HEK293 (cell line): ENCODE measurements around the gene LIMA1.

ENCODE experiments used
- CTCF ChIP-seq: fragments of 450-650 bp; formaldehyde crosslinking; IDR thresholded peaks from 2 replicates; pipeline ENCODE4 v1.5.1; 2016; ENCODE audit warnings: missing biosample characterization, missing genetic modification characterization
- KLF16 ChIP-seq: fragments of 450-650 bp; formaldehyde crosslinking; IDR thresholded peaks from 2 replicates; pipeline ENCODE4 v1.5.1; 2017; ENCODE audit warnings: missing biosample characterization, missing genetic modification characterization
- REST ChIP-seq: fragments of 450-650 bp; formaldehyde crosslinking; IDR thresholded peaks from 2 replicates; pipeline ENCODE4 v1.5.1; 2016; ENCODE audit warnings: missing biosample characterization, missing genetic modification characterization
- SALL2 ChIP-seq: fragments of 450-650 bp; formaldehyde crosslinking; IDR thresholded peaks from 2 replicates; pipeline ENCODE4 v1.5.0; 2017; ENCODE audit warnings: missing biosample characterization, mild to moderate bottlenecking, missing genetic modification characterization, borderline replicate concordance
- YY1 ChIP-seq: fragments of 450-650 bp; formaldehyde crosslinking; IDR thresholded peaks from 2 replicates; pipeline ENCODE4 v1.5.1; 2018; ENCODE audit warnings: missing biosample characterization, missing genetic modification characterization
- ZBTB1 ChIP-seq: fragments of 450-650 bp; formaldehyde crosslinking; IDR thresholded peaks from 2 replicates; pipeline ENCODE4 v1.5.1; 2016; ENCODE audit warnings: missing biosample characterization, missing genetic modification characterization
- ZNF302 ChIP-seq: fragments of 450-650 bp; formaldehyde crosslinking; IDR thresholded peaks from 2 replicates; pipeline ENCODE4 v1.5.1; 2016; ENCODE audit warnings: missing biosample characterization, missing genetic modification characterization, low read depth
- ZNF473 ChIP-seq: fragments of 450-650 bp; formaldehyde crosslinking; IDR thresholded peaks from 2 replicates; pipeline ENCODE4 v1.5.1; 2017; ENCODE audit warnings: missing biosample characterization, missing genetic modification characterization
- ZNF555 ChIP-seq: fragments of 450-650 bp; formaldehyde crosslinking; conservative IDR thresholded peaks from 2 replicates; pipeline ENCODE4 v1.5.1; 2017; ENCODE audit warnings: missing biosample characterization, mild to moderate bottlenecking, missing genetic modification characterization, inconsistent platforms
- ZNF645 ChIP-seq: fragments of 450-650 bp; formaldehyde crosslinking; IDR thresholded peaks from 2 replicates; pipeline ENCODE4; 2016; ENCODE audit warnings: missing biosample characterization, missing genetic modification characterization
- ZNF830 ChIP-seq: fragments of 450-650 bp; IDR thresholded peaks from 2 replicates; pipeline ENCODE4 v1.5.0; 2018; ENCODE audit warnings: missing biosample characterization, missing genetic modification characterization, low read depth, mild to moderate bottlenecking, moderate library complexity
- ZSCAN30 ChIP-seq: fragments of 450-650 bp; IDR thresholded peaks from 2 replicates; pipeline ENCODE4 v1.5.1; 2018; ENCODE audit warnings: missing biosample characterization, mild to moderate bottlenecking, missing genetic modification characterization, moderate library complexity

- TF ChIP-seq CTCF (tag by site-specific recombination): no peak
- no peak for TF ChIP-seq ZBTB1 (tag by site-specific recombination)
- no peak for TF ChIP-seq ZNF473 (tag by site-specific recombination)
- no peak for TF ChIP-seq ZSCAN30 (tag by site-specific recombination)
- TF ChIP-seq KLF16: no peak
- no peak for TF ChIP-seq ZNF555 (tag by site-specific recombination)
- TF ChIP-seq ZNF830 (tag by site-specific recombination): no peak
- TF ChIP-seq ZNF302 (tag by site-specific recombination): no peak
- TF ChIP-seq YY1 (tag by site-specific recombination): no peak
- TF ChIP-seq REST: no peak
- no peak for TF ChIP-seq SALL2 (tag by site-specific recombination)
- TF ChIP-seq ZNF645 (tag by site-specific recombination): no peak
These were observed 17.4 kb downstream of the LIMA1 start for GRCh38 chr12:50265770-50266524.
